ENCODE results near the gene TRPV2. TPM values are rescaled to one million over a fixed set of nuclear protein-coding genes. Genes with fewer than 3 reads are reported as not detected.

The TRPV2 gene
- total RNA-seq = 10 to 100 TPM in 2 of 3 donors, 1 to 10 TPM in 1; 4.8 to 15.2 (median 13.3) TPM
- long read RNA-seq, donor 1, transcript TRPV2-201 (15 exons, 2,808 nt) = major isoform, 5 of 18 reads
- long read RNA-seq, donor 1, partial matches to known transcripts = 3 of 18 reads
- long read RNA-seq, donor 1, other reads (novel, unspliced or antisense) = 9 of 18 reads
- long read RNA-seq, donor 2, partial matches to known transcripts = 0 of 5 reads
- long read RNA-seq, donor 2, other reads (novel, unspliced or antisense) = 4 of 5 reads

GRCh38 chr17:16415031-16415924 is at the start of gene TRPV2:
TSS of gene TRPV2 (plus strand) at chr17:16415571. CDS start at chr17:16417669, 2,098 bp downstream.
- ATAC-seq (peak; percentile 69), DNase-seq (peak; percentile 67 to 83 (median 69))
- intact Hi-C loops (cut with DNase I, micrococcal nuclease) = no loop called here
- H3K4me1 ChIP-seq (ENCODE audit: low read depth) = peaks cover 14% of the 10 kb centered on the region
- TF ChIP-seq CTCF (IDR thresholded peaks at IDR 0.05) = peak; percentile 21
- no peaks in the 10 kb centered on the region for H3K9me3 ChIP-seq
- no peaks in the 10 kb centered on the region for H3K36me3 ChIP-seq (ENCODE audit: low read depth)
- peak within 1 kb of the TSS; percentile 22 for H3K4me3 ChIP-seq

GRCh38 chr17:16371742-16372141 is 43.6 kb upstream of the TRPV2 start:
- Histone ChIP-seq H3K4me3 (no peak overlapping the region), H3K36me3 (ENCODE audit: low read depth) (no peaks in the 10 kb centered on the region), H3K4me1 (ENCODE audit: low read depth) (peaks cover 11% of the 10 kb centered on the region), H3K9me3 (no peaks in the 10 kb centered on the region)
- intact Hi-C loops (cut with DNase I, micrococcal nuclease) = no loop called here
- TF ChIP-seq CTCF (IDR thresholded peaks at IDR 0.05) = no peak
- DNase-seq = no peak
- ATAC-seq = peak; percentile 32

GRCh38 chr17:16374146-16374938 is 41.0 kb upstream of the TRPV2 start:
- ATAC-seq (peak; percentile 84), DNase-seq (peak in 2 of 3 donors; percentile 42 to 53)
- Histone ChIP-seq H3K9me3 (no peaks in the 10 kb centered on the region), H3K4me1 (ENCODE audit: low read depth) (peaks cover 22% of the 10 kb centered on the region), H3K36me3 (ENCODE audit: low read depth) (no peaks in the 10 kb centered on the region), H3K4me3 (no peak overlapping the region)
- intact Hi-C loops (cut with DNase I, micrococcal nuclease) = no loop called here
- no peak for TF ChIP-seq CTCF (IDR thresholded peaks at IDR 0.05)

GRCh38 chr17:16377941-16378341 is 37.4 kb upstream of the TRPV2 start:
- no peak overlapping the region for H3K4me3 ChIP-seq
- no peak for TF ChIP-seq CTCF (IDR thresholded peaks at IDR 0.05)
- intact Hi-C loops (cut with DNase I, micrococcal nuclease) = no loop called here
- H3K4me1 ChIP-seq (ENCODE audit: low read depth) = peaks cover 31% of the 10 kb centered on the region
- no peaks in the 10 kb centered on the region for H3K36me3 ChIP-seq (ENCODE audit: low read depth)
- no peaks in the 10 kb centered on the region for H3K9me3 ChIP-seq
- DNase-seq (peak in 1 of 3 donors; percentile 49), ATAC-seq (no peak)

GRCh38 chr17:16378636-16379282 is 36.6 kb upstream of the TRPV2 start:
- ATAC-seq = peak; percentile 49
- peaks cover 39% of the 10 kb centered on the region for H3K4me1 ChIP-seq (ENCODE audit: low read depth)
- no peak for TF ChIP-seq CTCF (IDR thresholded peaks at IDR 0.05)

More at GRCh38 chr17:16378636-16379282, 36.6 kb upstream of the TRPV2 start:
- no peaks in the 10 kb centered on the region for H3K9me3 ChIP-seq
- H3K36me3 ChIP-seq (ENCODE audit: low read depth) = no peaks in the 10 kb centered on the region
- peak; percentile 63 to 68 (median 66) for DNase-seq
- no peak overlapping the region for H3K4me3 ChIP-seq
- intact Hi-C loops (cut with DNase I, micrococcal nuclease) = no loop called here

All from mucosa of descending colon (tissue), 3 donors.